Measurements from ENCODE around the gene C11orf91.

GRCh38 chr11:33656768-33657167 is 43.9 kb downstream of the C11orf91 start:
- TF ChIP-seq CTCF (IDR thresholded peaks at IDR 0.05) (no peak), POLR2A (IDR thresholded peaks at IDR 0.05) (no peak), POLR2AphosphoS5 (IDR thresholded peaks at IDR 0.05; ENCODE audit: insufficient read depth in 1 of 2, low read depth in 1 of 2) (no peak)

All from vagina (tissue), 2 donors.